HG03457 (cell line): ENCODE data around the gene ZNF512B.
"Not testable (repeated sequence)": the region's sequence is repeated elsewhere in the genome, so short reads cannot be mapped to it uniquely, and the experiment has no call there.

Experiments
- ATAC-seq: cut with Tn5 transposase; IDR thresholded peaks from one replicate; pipeline ENCODE4 v1.9.1; 2021; ENCODE audit warnings: moderate number of reproducible peaks; ENCODE audit not compliant: unreplicated experiment

ZNF512B gene

GRCh38 chr20:63969838-63970713 lies at the start of gene ZNF512B:
Gene ZNF512B, minus strand, starts transcription at chr20:63969930. Its CDS starts 1,980 bp downstream, at chr20:63967950.
- ATAC-seq = no peak

- no peak for ATAC-seq
These were observed 45.9 kb upstream of the ZNF512B start for GRCh38 chr20:64015635-64016034.

- ATAC-seq = not testable (repeated sequence)
These were observed 42.8 kb upstream of the ZNF512B start for GRCh38 chr20:64012385-64013154.

- no peak for ATAC-seq
These were observed 41.6 kb upstream of the ZNF512B start for GRCh38 chr20:64011366-64011779.

GRCh38 chr20:64010711-64011237 lies 41.0 kb upstream of the ZNF512B start:
- ATAC-seq = no peak

GRCh38 chr20:64009811-64010387 lies 40.2 kb upstream of the ZNF512B start:
- ATAC-seq = no peak

- ATAC-seq = no peak
These were observed 37.2 kb upstream of the ZNF512B start for GRCh38 chr20:64006902-64007301.

GRCh38 chr20:64006490-64006889 lies 36.8 kb upstream of the ZNF512B start:
- ATAC-seq = no peak

- no peak for ATAC-seq
These were observed 35.7 kb upstream of the ZNF512B start for GRCh38 chr20:64005394-64005793.

- ATAC-seq = no peak
These were observed 34.4 kb upstream of the ZNF512B start for GRCh38 chr20:64003960-64004725.

GRCh38 chr20:64001607-64002011 lies 31.9 kb upstream of the ZNF512B start:
- no peak for ATAC-seq

GRCh38 chr20:64000906-64001305 lies 31.2 kb upstream of the ZNF512B start:
- no peak for ATAC-seq

GRCh38 chr20:63982937-63983336 lies 13.2 kb upstream of the ZNF512B start:
- no peak for ATAC-seq

GRCh38 chr20:63980806-63981728 lies 11.3 kb upstream of the ZNF512B start, which contains the start of gene PRPF6:
Gene PRPF6, plus strand, starts transcription at chr20:63981132. Its CDS starts 114 bp downstream, at chr20:63981246.
- ATAC-seq = peak; percentile 42

GRCh38 chr20:63980317-63980805 lies 10.6 kb upstream of the ZNF512B start:
- ATAC-seq = no peak

GRCh38 chr20:63979557-63980316 lies 10.0 kb upstream of the ZNF512B start, which contains the start of gene SAMD10:
Gene SAMD10, minus strand, starts transcription at chr20:63979642. Its CDS starts 175 bp downstream, at chr20:63979467.
- no peak for ATAC-seq

GRCh38 chr20:63979229-63979556 lies 9.5 kb upstream of the ZNF512B start:
- ATAC-seq = no peak
